Thoracic aorta (tissue), 2 donors: ENCODE data around the gene GUCY2D. TPM values are rescaled to one million over a fixed set of nuclear protein-coding genes. Genes with fewer than 3 reads are reported as not detected.
"Not testable (repeated sequence)": the region's sequence is repeated elsewhere in the genome, so short reads cannot be mapped to it uniquely, and the experiment has no call there.

Source experiments
- ATAC-seq: fragments of 150-250 bp; one replicate; pipeline ENCODE4 v1.8.0; 2017; ENCODE audit warnings: low read depth; ENCODE audit not compliant: insufficient number of reproducible peaks, low FRiP score
- DNase-seq: peaks from one replicate; pipeline ENCODE4 v3.0.0-alpha.2; 2020; ENCODE audit warnings: low spot score
- H3K27ac ChIP-seq, 2 donors: fragments of 200-600 bp; sonication (generic); 1 replicate in 1 of 2; 2 replicates in 1 of 2; pipeline ENCODE4 v1.5.1; 2016; ENCODE audit warnings: mild to moderate bottlenecking in 2 of 2, moderate library complexity in 2 of 2
- H3K27me3 ChIP-seq: fragments of 200-600 bp; sonication (generic); replicated peaks from 2 replicates; pipeline ENCODE4 v1.6.0; 2016; ENCODE audit warnings: mild to moderate bottlenecking; ENCODE audit not compliant: insufficient read depth
- H3K36me3 ChIP-seq: fragments of 200-600 bp; sonication (generic); one replicate; pipeline ENCODE4 v1.5.1; 2016
- H3K4me1 ChIP-seq, 2 donors: fragments of 200-600 bp; sonication (generic); 1 replicate in 1 of 2; 2 replicates in 1 of 2; pipeline versions ENCODE4 v1.5.1 to v1.6.0; 2016; ENCODE audit warnings: low read depth in 2 of 2, mild to moderate bottlenecking in 1 of 2; ENCODE audit not compliant: control insufficient read depth in 1 of 2
- H3K4me3 ChIP-seq: fragments of 200-600 bp; sonication (generic); 2 replicates; pipeline ENCODE4 v1.5.1; 2016; ENCODE audit warnings: mild to moderate bottlenecking
- H3K9me3 ChIP-seq: fragments of 200-600 bp; sonication (generic); 2 replicates; pipeline ENCODE4 v1.5.1; 2016
- CTCF ChIP-seq: fragments of 200-600 bp; sonication (generic); IDR thresholded peaks from one replicate; pipeline ENCODE4 v1.5.1; 2019; ENCODE audit warnings: antibody characterized with exemption
- total RNA-seq, 2 donors: library from RNA; depleted of rRNA; stranded (reverse); fragments of >200 nt; gene quantifications; one replicate each; pipeline versions ENCODE4 v1.1.0 to v1.2.3, GENCODE V29; 2016

Gene GUCY2D
- total RNA-seq, result not detected

- ATAC-seq (no peak), DNase-seq (no peak)
- Histone ChIP-seq H3K27me3 (peaks cover 6% of the 10 kb centered on the region), H3K27ac (no peak within 1 kb of the TSS), H3K4me3 (peak within 1 kb of the TSS; percentile 53), H3K4me1 (peaks cover 8 to 17% of the 10 kb centered on the region in 2 donors), H3K9me3 (no peaks in the 10 kb centered on the region), H3K36me3 (no peaks in the 10 kb centered on the region)
- TF ChIP-seq CTCF, result no peak
Observed at GRCh38 chr17:8001976-8002720, at the start of gene GUCY2D. Gene GUCY2D (plus strand): TSS chr17:8002615. CDS start chr17:8003048, 433 bp downstream.

- H3K36me3 ChIP-seq, H3K4me3 ChIP-seq, ATAC-seq, H3K27ac ChIP-seq, H3K4me1 ChIP-seq, H3K27me3 ChIP-seq, DNase-seq, H3K9me3 ChIP-seq: not testable (repeated sequence)
Observed at GRCh38 chr17:7953266-7953665, 49.1 kb upstream of the GUCY2D start.

GRCh38 chr17:7955414-7956227, 46.8 kb upstream of the GUCY2D start:
- no peaks in the 10 kb centered on the region for H3K9me3 ChIP-seq
- H3K27ac ChIP-seq, result no peak overlapping the region
- no peaks in the 10 kb centered on the region for H3K36me3 ChIP-seq
- no peak for ATAC-seq
- H3K4me3 ChIP-seq, result no peak overlapping the region
- no peak for TF ChIP-seq CTCF
- DNase-seq, result no peak
- H3K27me3 ChIP-seq, result no peaks in the 10 kb centered on the region
- no peaks in the 10 kb centered on the region for H3K4me1 ChIP-seq

GRCh38 chr17:7956228-7956965, 46.0 kb upstream of the GUCY2D start:
- DNase-seq, result no peak
- H3K27ac ChIP-seq, result no peak overlapping the region
- no peak for ATAC-seq

More at GRCh38 chr17:7956228-7956965, 46.0 kb upstream of the GUCY2D start:
- no peak overlapping the region for H3K4me3 ChIP-seq
- no peak for TF ChIP-seq CTCF
- no peaks in the 10 kb centered on the region for H3K36me3 ChIP-seq
- no peaks in the 10 kb centered on the region for H3K27me3 ChIP-seq
- no peaks in the 10 kb centered on the region for H3K9me3 ChIP-seq
- no peaks in the 10 kb centered on the region for H3K4me1 ChIP-seq
